Neural cell (in vitro differentiated cells): ENCODE data around the gene AP1S1. TPM values are rescaled to one million over a fixed set of nuclear protein-coding genes. Genes with fewer than 3 reads are reported as not detected.

Experiments
- H2AFZ ChIP-seq: fragments of 200-600, 300-800 bp; sonication (generic), shearing (Covaris generic); 2 replicates; pipeline ENCODE4 v1.6.0; 2014; ENCODE audit warnings: low read depth, mild to moderate bottlenecking, antibody characterized with exemption, low read length, moderate library complexity
- H3F3A ChIP-seq: fragments of 200-600 bp; shearing (Covaris generic); 2 replicates; pipeline ENCODE4 v1.6.1; 2016; ENCODE audit warnings: mild to moderate bottlenecking, moderate library complexity, mixed read lengths, antibody characterized with exemption, low read length; ENCODE audit not compliant: insufficient read depth, poor library complexity, severe bottlenecking
- H3K27ac ChIP-seq: fragments of 200-600, 300-800 bp; sonication (generic), shearing (Covaris generic); 2 replicates; pipeline ENCODE4 v1.5.1; 2014; ENCODE audit warnings: mild to moderate bottlenecking, low read length, moderate library complexity
- H3K27me3 ChIP-seq: fragments of 300-800, 200-600 bp; sonication (generic), shearing (Covaris generic); 2 replicates; pipeline ENCODE4 v1.6.0; 2014; ENCODE audit warnings: mild to moderate bottlenecking, low read depth, low read length, moderate library complexity; ENCODE audit not compliant: insufficient read depth
- H3K36me3 ChIP-seq: fragments of 300-800, 200-600 bp; sonication (generic), shearing (Covaris generic); 2 replicates; pipeline ENCODE4 v1.5.1; 2014; ENCODE audit warnings: mild to moderate bottlenecking, antibody characterized with exemption, low read length, moderate library complexity; ENCODE audit not compliant: insufficient read depth
- H3K4me2 ChIP-seq: fragments of 300-800, 200-600 bp; sonication (generic), shearing (Covaris generic); 2 replicates; pipeline ENCODE4 v1.6.0; 2014; ENCODE audit warnings: mild to moderate bottlenecking, low read length
- H3K4me3 ChIP-seq: fragments of 300-800, 200-600 bp; sonication (generic), shearing (Covaris generic); 2 replicates; pipeline ENCODE4 v1.5.1; 2014; ENCODE audit warnings: mild to moderate bottlenecking, low read length, moderate library complexity
- H3K79me2 ChIP-seq: fragments of 200-600 bp; shearing (Covaris generic); replicated peaks from 2 replicates; pipeline ENCODE4 v1.6.0; 2014; ENCODE audit warnings: mild to moderate bottlenecking, low read length, moderate library complexity; ENCODE audit not compliant: insufficient read depth
- H3K9ac ChIP-seq: fragments of 300-800, 200-600 bp; sonication (generic), shearing (Covaris generic); 2 replicates; pipeline ENCODE4 v1.6.1; 2016; ENCODE audit warnings: mild to moderate bottlenecking, low read length, mixed read lengths
- H3K9me2 ChIP-seq: fragments of 200-600 bp; shearing (Covaris generic); 2 replicates; pipeline ENCODE4 v1.6.1; 2016; ENCODE audit warnings: mild to moderate bottlenecking, low read length, mixed read lengths; ENCODE audit not compliant: insufficient read depth
- H3K9me3 ChIP-seq: fragments of 200-600, 300-800 bp; sonication (generic), shearing (Covaris generic); 2 replicates; pipeline ENCODE4 v1.6.1; 2016; ENCODE audit warnings: mild to moderate bottlenecking, mixed run types, low read length, moderate library complexity, mixed read lengths
- H4K20me1 ChIP-seq: fragments of 200-600 bp; shearing (Covaris generic); 2 replicates; pipeline ENCODE4 v1.6.1; 2016; ENCODE audit warnings: mild to moderate bottlenecking, mixed run types; ENCODE audit not compliant: insufficient read depth
- CTCF ChIP-seq: fragments of 450-650 bp; IDR thresholded peaks from 2 replicates; pipeline ENCODE4 v1.5.1; 2014; ENCODE audit warnings: antibody characterized with exemption, mild to moderate bottlenecking, moderate library complexity; ENCODE audit not compliant: poor library complexity, severe bottlenecking
- EP300 ChIP-seq: fragments of 450-650 bp; conservative IDR thresholded peaks from 2 replicates; pipeline ENCODE4 v1.6.1; 2014; ENCODE audit warnings: antibody characterized with exemption, mild to moderate bottlenecking, moderate library complexity; ENCODE audit not compliant: poor library complexity, severe bottlenecking
- EZH2 ChIP-seq: fragments of 200-600, 300-800 bp; shearing (Covaris generic), sonication (generic); IDR thresholded peaks from 2 replicates; pipeline ENCODE4 v1.6.1; 2014; ENCODE audit warnings: antibody characterized with exemption, low read length, borderline replicate concordance, mild to moderate bottlenecking; ENCODE audit not compliant: insufficient read depth, poor library complexity, severe bottlenecking
- MXI1 ChIP-seq: fragments of 450-650 bp; conservative IDR thresholded peaks from 2 replicates; pipeline ENCODE4 v1.6.1; 2014; ENCODE audit warnings: antibody characterized with exemption, mild to moderate bottlenecking; ENCODE audit not compliant: poor library complexity, severe bottlenecking
- POLR2AphosphoS5 ChIP-seq: IDR thresholded peaks from 2 replicates; pipeline ENCODE4 v1.6.1; 2012
- RAD21 ChIP-seq: fragments of 450-650 bp; conservative IDR thresholded peaks from 2 replicates; pipeline ENCODE4 v1.6.1; 2014; ENCODE audit warnings: antibody characterized with exemption, mild to moderate bottlenecking, moderate library complexity
- REST ChIP-seq: IDR thresholded peaks from 2 replicates; pipeline ENCODE4 v1.6.1; 2012; ENCODE audit warnings: borderline replicate concordance
- SMC3 ChIP-seq: fragments of 450-650 bp; conservative IDR thresholded peaks from 2 replicates; pipeline ENCODE4 v1.6.1; 2014; ENCODE audit warnings: antibody characterized with exemption, mild to moderate bottlenecking, moderate library complexity; ENCODE audit not compliant: poor library complexity
- TAF1 ChIP-seq: IDR thresholded peaks from 2 replicates; pipeline ENCODE4 v1.6.1; 2012; ENCODE audit warnings: low read depth
- polyA plus RNA-seq: library from polyadenylated mRNA; depleted of rRNA; stranded (reverse); fragments of >200 nt; gene quantifications from 2 replicates; pipeline ENCODE4 v1.2.3, GENCODE V29; 2014

The AP1S1 gene
- polyA plus RNA-seq, 1 donor from 2014 or later = 344 TPM

- TF ChIP-seq REST (no peak), EP300 (no peak), SMC3 (no peak), POLR2AphosphoS5 (no peak), CTCF (no peak), TAF1 (no peak), RAD21 (no peak), EZH2 (no peak), MXI1 (no peak)
- Histone ChIP-seq H3K4me3 (no peak overlapping the region), H3K9me2 (no peaks in the 10 kb centered on the region), H3K27me3 (peaks cover 31% of the 10 kb centered on the region), H3K4me2 (no peak overlapping the region), H4K20me1 (no peaks in the 10 kb centered on the region), H3F3A (no peaks in the 10 kb centered on the region), H2AFZ (no peak overlapping the region), H3K9me3 (no peaks in the 10 kb centered on the region), H3K79me2 (no peaks in the 10 kb centered on the region), H3K36me3 (no peaks in the 10 kb centered on the region), H3K27ac (no peak overlapping the region), H3K9ac (no peak overlapping the region)
Observed at GRCh38 chr7:101200504-101200861, 46.2 kb downstream of the AP1S1 start.

GRCh38 chr7:101200862-101201599 is 46.8 kb downstream of the AP1S1 start, which contains the start of gene MOGAT3:
Gene MOGAT3 (minus strand): TSS chr7:101201036. CDS start chr7:101200854, 182 bp downstream.
- Histone ChIP-seq H3K36me3 (no peaks in the 10 kb centered on the region), H3K79me2 (no peaks in the 10 kb centered on the region), H3K4me3 (no peak within 1 kb of the TSS), H3K27ac (no peak within 1 kb of the TSS), H3K9me3 (no peaks in the 10 kb centered on the region), H3K9ac (no peak within 1 kb of the TSS), H3F3A (no peaks in the 10 kb centered on the region), H3K9me2 (no peaks in the 10 kb centered on the region), H2AFZ (no peak within 1 kb of the TSS), H3K4me2 (no peak within 1 kb of the TSS), H4K20me1 (no peaks in the 10 kb centered on the region), H3K27me3 (peaks cover 31% of the 10 kb centered on the region)
- TF ChIP-seq CTCF (no peak), MXI1 (no peak), TAF1 (no peak), REST (no peak), EZH2 (no peak), SMC3 (no peak), EP300 (no peak), RAD21 (no peak), POLR2AphosphoS5 (no peak)
